Neutrophil (primary cell): ENCODE results near the gene AHRR.
A peak's percentile ranks its signal among the peaks of the same experiment; 100 is the strongest.

ENCODE experiments used
- H3K27ac ChIP-seq: fragments of 200-600 bp; sonication (generic); 2 replicates; pipeline ENCODE4 v1.5.1; 2016; ENCODE audit warnings: mild to moderate bottlenecking, moderate library complexity
- H3K27me3 ChIP-seq: fragments of 200-600 bp; sonication (generic); 2 replicates; pipeline ENCODE4 v1.6.0; 2016; ENCODE audit warnings: mild to moderate bottlenecking
- H3K36me3 ChIP-seq: fragments of 200-600 bp; sonication (generic); 2 replicates; pipeline ENCODE4 v1.5.1; 2017
- H3K4me1 ChIP-seq, 2 experiments: fragments of 200-600 bp in 1 of 2; sonication (generic) in 1 of 2; 1 replicate in 1 of 2; 2 replicates in 1 of 2; pipeline versions ENCODE4 v1.5.1 to v1.6.1; 2013 to 2016; ENCODE audit warnings: low read depth in 1 of 2, low read length in 1 of 2, mild to moderate bottlenecking in 1 of 2, moderate library complexity in 1 of 2; ENCODE audit not compliant: control insufficient read depth in 1 of 2, insufficient read depth in 1 of 2
- H3K4me3 ChIP-seq, 2 experiments: fragments of 200-600 bp in 1 of 2; sonication (generic) in 1 of 2; 1 replicate in 1 of 2; 2 replicates in 1 of 2; pipeline ENCODE4 v1.5.1; 2013 to 2016; ENCODE audit warnings: low read depth in 1 of 2, low read length in 1 of 2, mild to moderate bottlenecking in 1 of 2, moderate library complexity in 1 of 2
- H3K9me3 ChIP-seq: fragments of 200-600 bp; sonication (generic); 2 replicates; pipeline ENCODE4 v1.5.1; 2016
- CTCF ChIP-seq: fragments of 200-600 bp; sonication (generic); IDR thresholded peaks from 2 replicates; pipeline ENCODE4 v1.5.1; 2016; ENCODE audit warnings: antibody characterized with exemption

Gene AHRR

GRCh38 chr5:428754-429452 is 107.4 kb downstream of the AHRR start:
- Histone ChIP-seq H3K27ac (no peak overlapping the region), H3K27me3 (peaks cover 20% of the 10 kb centered on the region), H3K4me3 (no peak overlapping the region), H3K36me3 (no peaks in the 10 kb centered on the region), H3K9me3 (no peaks in the 10 kb centered on the region), H3K4me1 (no peaks in the 10 kb centered on the region)
- no peak for TF ChIP-seq CTCF

- peaks cover 20% of the 10 kb centered on the region for H3K27me3 ChIP-seq
- no peak overlapping the region for H3K4me3 ChIP-seq
- H3K27ac ChIP-seq: no peak overlapping the region
- no peak for TF ChIP-seq CTCF
- no peaks in the 10 kb centered on the region for H3K4me1 ChIP-seq
- H3K9me3 ChIP-seq: no peaks in the 10 kb centered on the region
- H3K36me3 ChIP-seq: no peaks in the 10 kb centered on the region
Observed at GRCh38 chr5:429453-430188, 108.1 kb downstream of the AHRR start.

DNA sequence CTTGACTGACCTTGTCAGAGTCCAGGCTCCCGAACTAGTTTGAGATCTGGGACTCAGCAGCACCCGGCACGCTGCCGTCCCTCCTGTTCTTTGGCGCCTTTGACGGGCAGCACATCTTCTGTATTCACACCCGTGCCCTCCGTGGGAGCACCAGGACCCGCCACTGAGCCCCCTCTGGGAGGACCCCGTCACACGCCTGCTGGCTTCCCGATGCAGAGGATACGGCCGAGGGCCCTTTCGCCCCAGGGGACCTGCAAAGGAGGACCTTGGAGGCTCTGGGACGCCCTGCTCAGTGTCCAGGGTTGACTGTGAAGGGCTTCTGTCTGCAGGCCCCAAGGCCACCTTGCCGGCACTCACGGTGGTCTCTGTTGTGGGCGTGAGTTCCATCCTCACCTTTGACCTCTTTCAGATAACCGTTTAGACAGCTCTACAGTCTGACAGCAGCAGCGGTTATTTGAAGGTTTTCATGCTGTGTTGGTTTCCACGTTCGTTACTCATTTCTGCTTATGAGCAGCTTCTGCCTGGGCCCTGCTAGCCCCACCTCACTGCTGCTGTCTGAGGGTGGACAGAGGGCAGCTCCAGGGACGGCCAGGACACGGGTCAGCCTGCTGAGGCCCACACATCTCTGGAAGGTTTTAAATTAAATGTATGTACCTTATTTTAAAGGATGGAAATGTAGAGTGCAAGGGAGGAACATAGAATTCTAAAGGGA is 108.9 kb downstream of the AHRR start:
- TF ChIP-seq CTCF: no peak
- Histone ChIP-seq H3K27me3 (peaks cover 20% of the 10 kb centered on the region), H3K4me3 (no peak overlapping the region), H3K27ac (no peak overlapping the region), H3K9me3 (no peaks in the 10 kb centered on the region), H3K4me1 (no peaks in the 10 kb centered on the region), H3K36me3 (no peaks in the 10 kb centered on the region)

DNA sequence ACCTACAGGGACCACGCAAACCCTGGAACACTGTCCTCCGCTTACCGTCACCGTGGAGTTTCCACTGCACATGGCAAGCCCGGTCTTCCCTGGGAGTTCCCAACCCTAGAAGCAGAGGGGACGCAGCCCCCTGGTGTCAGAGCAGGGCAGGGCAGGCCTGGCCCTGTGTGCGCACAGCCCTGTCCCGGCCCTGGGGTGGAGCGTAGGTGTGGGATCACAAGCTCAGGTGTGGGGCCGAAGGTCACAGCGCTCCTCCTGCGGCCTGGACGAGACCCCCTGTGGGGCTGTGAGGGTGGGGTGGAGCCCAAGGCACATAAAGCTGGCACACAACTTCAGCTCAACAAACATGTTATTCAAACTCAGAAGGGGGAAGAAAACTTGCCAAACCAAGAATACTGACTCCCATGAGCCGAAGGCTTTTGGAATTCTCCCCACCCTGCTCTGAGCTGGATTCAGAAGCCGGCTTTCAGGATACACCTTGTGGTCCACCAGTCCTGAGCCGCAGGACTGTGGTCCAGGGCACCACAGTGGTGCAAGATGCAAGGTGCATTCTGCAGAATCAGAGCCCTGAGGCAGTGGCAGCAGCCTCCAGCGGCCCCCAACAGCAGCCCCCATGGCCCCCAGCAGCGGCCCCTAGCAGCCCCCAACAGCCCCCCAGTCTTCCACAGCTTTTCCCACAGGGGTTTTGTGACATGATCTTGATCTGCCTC is 109.6 kb downstream of the AHRR start:
- Histone ChIP-seq H3K27ac (no peak overlapping the region), H3K27me3 (peaks cover 15% of the 10 kb centered on the region), H3K36me3 (no peaks in the 10 kb centered on the region), H3K4me1 (no peaks in the 10 kb centered on the region), H3K4me3 (no peak overlapping the region), H3K9me3 (no peaks in the 10 kb centered on the region)
- peak; percentile 29 for TF ChIP-seq CTCF

- Histone ChIP-seq H3K27me3 (peaks cover 15% of the 10 kb centered on the region), H3K9me3 (no peaks in the 10 kb centered on the region), H3K27ac (no peak overlapping the region), H3K4me3 (no peak overlapping the region), H3K4me1 (no peaks in the 10 kb centered on the region), H3K36me3 (no peaks in the 10 kb centered on the region)
- TF ChIP-seq CTCF: no peak
Observed at GRCh38 chr5:431711-432050, 110.2 kb downstream of the AHRR start.
